Measurements from ENCODE around the gene CLDND1.
A peak's percentile ranks its signal among the peaks of the same experiment; 100 is the strongest.

CLDND1 gene

DNA sequence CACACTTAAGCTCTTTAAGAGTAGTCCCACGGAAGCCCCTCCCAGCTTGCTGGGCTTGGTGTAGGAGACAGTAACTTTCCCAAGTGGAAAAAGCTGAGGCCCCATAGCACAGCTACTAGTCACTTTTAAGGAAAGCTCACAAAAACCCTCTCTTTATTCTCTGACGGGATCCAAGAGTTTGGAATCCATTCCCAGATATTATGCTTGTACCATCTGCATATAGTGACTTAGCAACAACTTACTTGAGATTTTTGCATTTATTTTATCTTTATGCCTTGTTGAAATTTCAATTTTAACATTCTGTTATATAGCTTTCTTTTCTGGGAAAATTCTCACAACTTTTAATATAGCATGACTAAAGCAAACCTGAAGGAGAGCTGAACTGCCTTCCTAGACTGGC lies 28.5 kb upstream of the CLDND1 start:
- DNase-seq = no peak

GRCh38 chr3:98550833-98551232 lies 28.1 kb upstream of the CLDND1 start:
- no peak for DNase-seq

DNA sequence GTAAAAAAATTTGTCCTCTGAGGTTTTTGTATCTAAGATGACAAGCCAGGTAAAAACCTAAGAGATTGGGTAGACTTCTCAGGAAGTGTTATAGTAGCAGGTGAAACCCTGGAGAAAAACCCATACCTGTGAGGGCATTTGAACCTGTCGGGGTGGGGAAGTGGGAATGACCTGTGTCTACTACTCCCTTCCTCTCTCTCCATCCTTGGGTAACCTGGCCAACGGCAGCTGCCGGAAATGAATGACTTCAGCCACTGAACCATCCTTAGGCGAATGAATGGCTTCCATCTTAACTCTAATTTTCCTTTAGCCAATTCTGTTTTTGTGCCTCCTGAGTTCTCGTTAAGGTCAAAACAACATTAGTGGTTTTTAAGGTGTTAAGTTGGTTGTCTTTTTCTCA lies 25.8 kb upstream of the CLDND1 start:
- no peak for DNase-seq

GRCh38 chr3:98545940-98546339 lies 23.2 kb upstream of the CLDND1 start:
- DNase-seq = no peak

- no peak for DNase-seq
Measured at GRCh38 chr3:98542623-98543022, 19.9 kb upstream of the CLDND1 start.

DNA sequence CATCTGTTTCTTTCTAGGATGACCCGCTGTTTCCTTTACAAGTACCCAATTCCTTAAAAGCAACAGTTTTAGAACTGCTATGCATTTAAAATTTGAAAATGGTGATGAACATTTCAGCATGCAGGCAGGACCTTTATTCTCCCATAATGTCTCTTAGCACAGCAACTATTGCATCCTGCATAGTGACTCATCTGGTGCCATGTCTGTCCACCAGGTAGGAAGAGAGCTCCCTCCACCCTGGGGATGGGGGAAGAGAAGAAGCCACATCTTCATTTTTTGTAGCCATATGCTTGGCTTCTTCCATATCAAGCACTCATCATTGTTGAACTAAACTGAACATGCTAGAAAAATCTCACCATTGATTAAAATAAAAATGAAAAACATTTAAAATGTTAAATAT lies 19.0 kb upstream of the CLDND1 start:
- DNase-seq = no peak

GRCh38 chr3:98540346-98540745 lies 17.6 kb upstream of the CLDND1 start:
- DNase-seq = no peak

- no peak for DNase-seq
Measured at GRCh38 chr3:98536456-98537017, 13.8 kb upstream of the CLDND1 start.

- DNase-seq = no peak
Measured at GRCh38 chr3:98534734-98535133, 12.0 kb upstream of the CLDND1 start.

DNA sequence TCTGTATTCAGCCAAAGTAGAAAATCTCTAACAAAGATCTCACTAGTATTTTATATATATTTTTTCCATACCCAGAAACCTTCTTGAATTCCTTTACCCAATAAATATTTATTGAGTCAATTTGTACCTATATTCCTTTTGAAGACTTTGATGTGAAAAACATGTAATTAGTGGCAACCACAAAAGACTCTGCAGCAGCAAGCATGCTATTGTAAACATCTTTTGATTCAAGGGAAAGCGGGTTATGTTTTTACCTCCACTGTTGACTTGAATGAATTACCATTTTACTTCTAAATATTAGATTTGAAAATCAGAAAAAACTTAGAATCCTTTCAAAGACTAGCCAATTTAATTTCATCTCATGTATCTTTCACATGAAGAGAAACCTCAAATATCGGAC lies 11.5 kb upstream of the CLDND1 start:
- DNase-seq = no peak

- DNase-seq = no peak
Measured at GRCh38 chr3:98532709-98533571, 10.2 kb upstream of the CLDND1 start.

DNA sequence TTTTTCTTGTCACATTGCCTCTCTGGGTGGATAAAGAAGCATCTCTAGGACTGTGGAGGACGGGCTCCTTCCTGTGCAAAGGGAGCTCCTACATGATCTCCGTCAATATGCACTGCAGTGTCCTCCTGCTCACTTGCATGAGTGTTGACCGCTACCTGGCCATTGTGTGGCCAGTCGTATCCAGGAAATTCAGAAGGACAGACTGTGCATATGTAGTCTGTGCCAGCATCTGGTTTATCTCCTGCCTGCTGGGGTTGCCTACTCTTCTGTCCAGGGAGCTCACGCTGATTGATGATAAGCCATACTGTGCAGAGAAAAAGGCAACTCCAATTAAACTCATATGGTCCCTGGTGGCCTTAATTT lies 9.6 kb upstream of the CLDND1 start:
- no peak for DNase-seq

DNA sequence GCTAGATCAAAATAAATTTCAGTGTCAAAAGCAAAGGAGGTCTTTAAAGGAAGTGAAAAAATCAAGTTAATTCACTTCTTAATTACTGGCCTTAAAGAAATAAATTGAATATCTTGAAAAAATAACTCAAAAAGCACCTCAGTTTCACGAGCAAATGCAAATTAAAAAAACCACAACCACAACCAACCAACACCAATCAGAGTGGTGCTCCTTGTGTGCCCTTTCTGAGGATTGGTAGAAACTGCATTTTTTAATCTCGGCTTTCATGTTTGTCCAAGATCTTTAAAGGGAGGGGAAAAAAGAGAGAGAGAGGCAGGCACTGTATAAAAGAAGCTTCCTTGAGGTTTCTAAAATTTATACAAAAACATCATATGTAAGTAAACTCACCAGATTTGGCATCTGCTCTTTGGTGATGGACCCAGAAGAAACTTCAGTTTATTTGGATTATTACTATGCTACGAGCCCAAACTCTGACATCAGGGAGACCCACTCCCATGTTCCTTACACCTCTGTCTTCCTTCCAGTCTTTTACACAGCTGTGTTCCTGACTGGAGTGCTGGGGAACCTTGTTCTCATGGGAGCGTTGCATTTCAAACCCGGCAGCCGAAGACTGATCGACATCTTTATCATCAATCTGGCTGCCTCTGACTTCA lies 9.0 kb upstream of the CLDND1 start, which contains the start of gene GPR15:
TSS of gene GPR15 (plus strand) at position 357 of the 653 bp plus-strand sequence. CDS start at position 413, 56 bp downstream.
- DNase-seq = no peak

DNA sequence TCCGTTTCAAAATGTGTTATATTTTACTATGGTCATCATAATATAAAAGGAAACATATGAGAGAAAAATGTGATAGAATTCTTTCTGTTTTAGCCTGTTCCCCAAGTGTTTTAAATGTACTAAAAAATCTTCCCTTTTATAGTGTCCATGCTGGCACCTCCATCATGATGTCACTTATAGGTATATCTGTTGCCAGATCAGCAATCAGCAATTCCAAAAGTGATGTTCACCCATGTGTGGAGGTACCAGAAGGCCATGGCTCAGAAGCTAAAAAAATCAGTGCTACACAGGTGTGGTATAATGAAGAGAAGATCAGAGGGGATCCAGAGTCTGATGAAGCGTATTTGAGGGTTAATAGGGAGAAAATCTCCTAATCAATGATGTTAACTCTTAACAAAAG lies 8.0 kb upstream of the CLDND1 start:
- no peak for DNase-seq

- DNase-seq = no peak
Measured at GRCh38 chr3:98529856-98530459, 7.3 kb upstream of the CLDND1 start.

- DNase-seq = no peak
Measured at GRCh38 chr3:98528474-98529346, 6.0 kb upstream of the CLDND1 start.

DNA sequence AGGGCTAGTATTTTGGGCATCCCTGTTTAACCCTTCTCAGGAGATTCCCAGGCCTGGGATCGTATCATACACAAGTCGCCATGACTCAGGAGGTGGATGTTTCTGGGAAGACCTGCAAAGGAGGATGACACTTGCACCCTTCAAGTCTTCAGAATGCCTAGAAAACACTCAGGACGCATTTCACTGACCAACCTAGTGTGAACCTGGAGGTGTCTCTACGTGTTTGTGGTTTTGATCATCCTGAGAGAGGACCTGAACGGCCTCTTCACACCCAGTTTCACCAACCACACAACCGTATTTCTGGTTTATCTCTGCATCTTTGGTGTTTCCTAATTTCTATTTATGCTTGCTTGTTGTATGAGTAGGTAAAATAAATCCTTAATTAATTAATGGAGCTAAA lies 2.8 kb upstream of the CLDND1 start:
- no peak for DNase-seq

DNA sequence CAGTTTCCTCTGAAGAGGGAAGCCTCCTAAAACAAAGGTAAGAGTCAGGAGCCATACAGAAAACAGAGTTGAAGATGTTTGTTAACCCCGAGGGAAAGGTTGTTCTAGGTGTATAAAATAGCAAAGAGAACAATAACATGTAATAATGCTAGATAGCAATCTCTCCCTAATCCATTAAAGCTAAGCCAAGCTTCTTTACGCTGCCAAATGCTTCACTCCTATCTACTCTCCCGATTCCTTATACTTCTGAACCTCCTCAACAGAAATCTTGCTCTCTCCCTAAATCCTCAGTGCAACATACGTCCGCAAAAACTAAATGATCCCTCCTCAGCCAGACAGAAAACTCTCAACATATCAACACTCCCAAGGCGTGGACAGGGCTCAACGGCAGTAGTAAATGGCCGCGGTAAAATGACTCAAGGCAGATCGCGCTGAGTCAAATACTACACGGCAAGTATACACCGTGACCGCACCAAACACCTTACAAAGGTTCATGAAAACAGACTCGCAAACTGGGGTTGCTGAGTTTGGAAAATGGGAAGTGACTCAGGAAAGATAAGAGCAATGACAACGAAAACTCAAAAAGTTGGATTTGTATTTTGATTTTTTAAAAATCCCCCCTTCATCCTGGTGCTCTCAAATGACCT lies 682 bp downstream of the CLDND1 start:
- peak; percentile 15 to 46 for DNase-seq

DNA sequence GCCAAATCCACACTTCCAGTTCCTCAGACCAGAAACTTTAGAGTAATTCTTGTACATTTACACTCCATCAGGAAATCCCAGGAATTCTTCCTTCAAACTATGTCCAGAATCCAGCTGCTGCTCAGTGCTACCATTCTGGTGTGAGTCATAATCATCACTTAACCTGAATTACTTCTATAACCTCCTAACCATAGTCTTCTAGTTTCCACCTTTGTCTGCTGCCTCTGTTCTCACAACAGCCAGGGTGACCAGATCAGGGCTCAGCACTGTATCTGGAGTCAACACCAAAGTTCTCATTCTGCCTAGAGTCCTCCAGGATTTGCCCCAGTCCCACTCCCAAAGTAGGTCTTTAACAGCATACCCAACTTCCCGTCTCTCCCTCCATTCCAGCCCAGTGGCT lies 3.4 kb downstream of the CLDND1 start:
- no peak for DNase-seq

- DNase-seq = no peak
Measured at GRCh38 chr3:98518816-98519215, 3.9 kb downstream of the CLDND1 start.

DNA sequence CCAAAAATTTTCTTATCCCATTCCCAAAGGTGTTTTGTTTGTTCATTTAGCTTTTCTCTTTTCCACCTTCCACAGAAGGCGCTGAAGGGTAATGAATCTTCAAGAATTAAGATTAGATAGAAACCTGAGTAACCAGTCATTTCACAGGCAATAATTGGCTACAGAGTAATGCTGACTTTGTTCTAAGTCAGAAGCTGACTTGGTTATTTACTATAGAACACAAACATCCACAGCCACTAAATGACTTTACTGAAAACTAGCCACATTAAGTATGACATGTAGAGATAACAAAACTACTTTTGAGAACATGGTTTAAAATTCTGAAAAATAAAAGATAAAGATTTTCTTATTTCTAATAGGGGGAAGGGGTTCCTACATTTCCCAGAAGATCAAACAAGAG lies 7.8 kb downstream of the CLDND1 start:
- no peak for DNase-seq

DNA sequence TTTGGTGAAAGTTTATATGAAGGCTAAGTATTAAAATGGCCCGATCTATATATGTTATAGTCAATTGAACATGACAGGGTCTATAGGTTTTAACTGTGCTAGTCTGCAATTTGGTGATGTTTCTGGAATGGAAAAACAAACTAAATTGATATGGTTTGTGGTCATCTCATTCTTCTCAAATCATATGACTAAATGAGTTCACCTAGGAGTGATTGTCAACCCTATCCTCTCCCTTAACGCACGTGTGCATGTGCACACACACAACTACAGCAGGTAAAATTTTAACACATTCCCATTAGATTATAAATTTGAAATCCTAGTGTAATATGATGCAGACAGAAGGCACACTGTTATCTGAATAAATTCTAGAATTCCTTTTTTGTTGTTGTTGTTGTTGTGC lies 9.0 kb downstream of the CLDND1 start:
- no peak for DNase-seq

All from inflammatory macrophage (primary cell).